Measurements from ENCODE around the gene ARIH2.

Gene ARIH2

GRCh38 chr3:48974076-48974864 lies 55.6 kb downstream of the ARIH2 start:
- no peak for DNase-seq

GRCh38 chr3:48979451-48979850 lies 60.8 kb downstream of the ARIH2 start:
- no peak for DNase-seq

DNA sequence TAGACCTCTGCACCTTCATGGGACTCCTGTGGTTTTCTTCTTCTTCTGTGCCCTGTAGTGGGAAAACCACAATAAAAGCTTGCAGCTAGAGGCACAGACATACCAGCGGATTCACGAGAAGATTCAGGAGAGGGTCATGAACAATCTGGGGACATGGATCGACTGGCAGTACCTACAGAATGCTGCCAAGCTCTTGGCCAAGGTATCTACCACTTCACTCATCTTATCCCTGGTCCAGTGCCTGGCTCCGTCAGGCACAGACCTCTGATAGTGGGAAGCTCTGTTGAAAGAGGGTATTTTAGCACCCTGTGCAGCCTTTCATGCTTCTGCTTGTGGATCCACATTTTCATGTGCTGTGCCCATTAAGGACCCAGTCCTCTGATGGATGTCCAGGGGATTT lies 61.7 kb downstream of the ARIH2 start:
- no peak for DNase-seq

DNA sequence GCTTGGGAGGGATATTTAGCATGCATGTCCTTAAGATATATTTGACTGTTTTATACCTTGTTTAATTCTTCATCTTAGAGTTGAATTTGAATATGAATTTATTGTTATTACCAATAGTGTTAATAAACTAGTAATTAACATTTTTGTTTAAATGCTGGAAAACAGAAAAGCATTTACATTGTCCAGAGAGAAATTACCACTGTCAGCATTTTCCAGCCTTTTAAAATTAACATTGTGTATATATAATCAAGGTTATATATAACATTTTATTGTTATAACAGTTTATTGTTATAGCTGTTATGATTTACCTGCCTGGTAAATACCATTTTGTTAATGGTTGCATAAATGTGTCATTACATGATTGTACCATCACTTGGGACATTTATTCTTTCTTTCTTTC lies 63.4 kb downstream of the ARIH2 start:
- no peak for DNase-seq

DNA sequence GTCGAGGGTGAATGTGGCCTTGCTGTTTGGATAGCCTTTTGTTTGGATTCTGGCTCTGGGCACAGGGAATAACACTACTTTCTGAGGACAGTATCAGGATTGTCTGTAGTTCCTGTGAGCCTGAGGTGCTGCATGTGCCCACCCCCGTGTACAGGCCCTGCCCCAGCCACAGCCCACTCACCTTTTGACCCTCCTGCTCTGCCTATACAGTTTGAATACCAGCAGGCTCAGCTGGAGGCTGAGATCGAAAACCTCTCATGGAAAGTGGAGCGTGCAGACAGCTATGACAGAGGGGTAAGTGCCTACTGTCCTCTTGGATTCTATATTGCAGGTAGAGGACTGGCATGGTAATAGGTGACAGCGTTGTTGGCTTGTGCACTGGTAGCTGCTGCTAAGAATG lies 64.0 kb downstream of the ARIH2 start:
- no peak for DNase-seq

DNA sequence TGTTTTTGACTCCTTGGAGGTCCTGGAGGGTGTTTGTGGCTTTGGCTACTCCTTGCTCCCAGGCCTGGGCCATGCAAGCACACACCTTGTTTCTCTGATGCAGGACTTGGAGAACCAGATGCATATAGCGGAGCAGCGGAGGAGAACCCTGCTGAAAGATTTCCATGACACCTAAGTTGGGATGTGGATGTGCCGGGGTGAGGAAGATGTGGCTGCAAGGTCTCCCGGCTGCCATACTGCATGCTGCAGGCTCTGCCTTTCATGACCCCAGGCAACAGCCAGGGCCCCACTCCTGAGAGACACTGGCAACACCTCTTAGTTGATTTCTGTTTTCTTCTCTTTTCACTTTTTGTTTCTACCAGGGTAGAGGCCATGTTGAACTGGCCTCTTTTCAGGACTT lies 64.5 kb downstream of the ARIH2 start:
- DNase-seq: no peak

DNA sequence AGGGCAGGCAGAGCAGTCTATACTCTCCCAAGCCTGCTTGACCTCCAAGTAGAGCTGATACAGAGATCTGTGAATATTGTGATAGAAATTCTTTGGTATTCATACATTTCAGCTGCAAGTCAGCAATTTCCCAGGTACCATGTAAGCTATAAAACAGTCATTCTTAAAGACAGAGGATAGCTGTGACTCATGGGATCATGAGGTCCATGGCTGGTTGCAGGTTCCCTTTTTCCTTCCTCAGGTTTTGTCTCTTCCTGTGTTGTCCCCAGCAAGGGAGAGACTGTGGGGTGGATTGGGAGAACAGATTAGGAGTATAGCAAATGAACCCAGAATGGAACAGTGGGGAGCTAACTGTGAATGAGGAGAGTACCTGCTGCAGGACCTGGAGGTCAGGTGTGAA lies 66.0 kb downstream of the ARIH2 start:
- DNase-seq: peak; percentile 74

DNA sequence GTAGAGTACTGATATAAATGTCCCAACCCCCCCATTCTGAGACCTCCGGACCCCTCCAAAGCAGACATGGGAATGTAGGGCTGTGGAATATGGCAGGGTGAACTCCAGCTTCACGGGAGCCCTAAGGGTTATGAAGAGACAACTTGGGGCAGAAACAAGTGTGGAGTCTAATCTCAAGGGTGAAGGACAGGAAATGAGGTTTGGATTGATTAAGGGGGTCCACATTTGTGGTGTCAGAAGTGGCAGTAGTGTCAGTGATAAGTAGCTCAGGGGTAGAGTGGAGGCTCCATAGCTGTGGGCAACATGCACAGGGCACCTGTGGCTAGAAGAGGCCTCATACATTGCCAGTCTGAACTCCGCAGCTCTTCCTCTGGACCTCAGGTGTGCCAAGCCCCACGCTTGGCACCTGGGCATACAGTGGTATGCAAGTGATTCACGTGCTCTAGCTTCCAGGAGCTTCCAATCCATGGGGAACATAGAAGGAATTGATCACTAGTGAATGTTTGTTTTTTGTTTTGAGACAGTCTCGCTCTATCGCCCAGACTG lies 67.3 kb downstream of the ARIH2 start:
- DNase-seq: no peak

- DNase-seq: no peak
Observed at GRCh38 chr3:48989126-48989795, 70.6 kb downstream of the ARIH2 start.

- DNase-seq: peak; percentile 71
Observed at GRCh38 chr3:48989796-48990635, 71.4 kb downstream of the ARIH2 start, which contains the start of gene P4HTM. P4HTM (plus strand) TSS chr3:48990241; CDS start chr3:48990257, 16 bp downstream.

DNA sequence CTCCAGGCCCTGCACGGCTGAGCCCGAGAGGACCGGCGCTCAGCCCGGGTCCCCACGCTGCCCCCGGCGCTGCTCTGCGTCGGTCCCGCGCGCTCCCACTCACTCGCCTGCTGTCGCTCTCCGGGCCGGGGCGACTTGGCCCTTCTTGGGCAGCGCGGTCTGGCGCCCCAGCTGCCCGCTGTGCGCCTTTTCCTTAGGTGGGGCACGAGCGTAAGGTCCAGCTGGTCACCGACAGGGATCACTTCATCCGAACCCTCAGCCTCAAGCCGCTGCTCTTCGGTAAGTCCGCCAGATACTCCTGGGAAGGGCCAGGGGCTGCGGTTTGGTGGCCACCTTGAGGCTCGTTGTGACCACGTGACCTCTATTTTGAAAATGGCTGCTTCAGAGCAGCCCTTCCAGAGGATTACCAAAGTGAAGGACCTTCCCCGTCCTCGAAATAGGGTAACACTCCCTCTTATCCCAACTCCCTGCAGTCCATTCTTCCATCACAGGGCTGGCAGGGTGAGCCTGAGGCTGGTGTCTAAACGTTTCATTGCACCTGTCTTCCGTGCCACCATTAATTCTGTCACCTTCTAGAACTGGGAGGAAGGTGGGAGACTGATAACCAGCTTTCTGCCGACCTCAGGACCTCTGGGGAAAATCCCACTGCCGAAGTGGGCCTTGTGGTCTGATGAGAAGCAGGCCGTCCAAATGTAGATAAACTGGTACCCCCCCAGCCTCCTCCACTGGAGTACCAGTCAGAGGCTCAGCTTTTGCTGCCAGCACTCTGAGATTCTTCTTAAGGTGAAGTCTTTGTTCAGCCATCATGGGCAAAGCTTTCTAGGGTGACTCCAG lies 72.2 kb downstream of the ARIH2 start:
- DNase-seq: peak; percentile 11

DNA sequence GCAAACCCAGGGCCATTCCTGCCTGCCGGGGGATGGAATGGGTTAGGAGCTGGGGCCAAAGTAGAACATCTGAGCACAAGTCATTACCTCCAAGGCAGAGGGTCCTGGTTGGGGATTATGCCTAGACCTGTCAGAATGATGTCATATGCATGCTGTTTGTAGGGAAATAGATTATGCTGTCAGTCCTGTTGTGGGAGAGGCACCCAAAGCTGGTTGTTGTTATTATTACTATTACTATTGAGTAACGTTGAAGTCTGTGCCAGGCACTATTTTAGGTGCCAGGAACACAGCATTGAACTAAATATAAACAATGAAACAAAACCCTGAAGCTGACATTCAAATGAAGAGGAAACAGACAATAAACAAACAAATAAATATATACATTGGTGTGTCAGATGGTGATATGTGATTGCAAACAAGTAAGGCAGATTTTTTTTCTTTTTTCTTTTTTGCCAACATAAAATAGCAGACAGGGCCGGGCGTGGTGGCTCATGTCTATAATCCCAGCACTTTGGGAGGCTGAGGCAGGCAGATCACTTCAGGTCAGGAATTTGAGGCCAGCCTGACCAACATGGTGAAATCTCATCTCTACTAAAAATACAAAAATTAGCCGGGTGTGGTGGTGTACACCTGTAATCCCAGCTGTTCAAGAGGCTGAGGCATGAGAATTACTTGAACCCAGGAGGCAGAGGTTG lies 73.4 kb downstream of the ARIH2 start:
- no peak for DNase-seq

DNA sequence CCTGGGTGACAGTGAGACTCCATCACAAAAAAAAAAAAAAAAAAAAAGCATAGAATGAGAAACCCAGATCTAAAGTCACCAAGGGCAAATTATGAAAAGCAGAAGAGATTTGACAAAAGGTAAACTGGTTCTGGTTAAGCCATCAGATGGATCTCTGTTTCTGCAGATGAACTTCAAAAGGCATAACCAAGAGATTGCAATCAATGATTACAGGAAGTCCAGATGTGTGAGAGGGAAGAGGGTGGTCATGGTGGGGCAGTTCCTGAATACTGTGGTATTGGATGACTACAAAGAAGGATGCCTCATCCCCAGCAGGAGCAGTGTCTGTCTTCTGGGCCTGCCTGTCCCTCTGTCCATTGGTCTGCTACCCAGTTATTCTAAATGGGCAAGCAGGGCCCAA lies 75.2 kb downstream of the ARIH2 start:
- peak; percentile 16 for DNase-seq

DNA sequence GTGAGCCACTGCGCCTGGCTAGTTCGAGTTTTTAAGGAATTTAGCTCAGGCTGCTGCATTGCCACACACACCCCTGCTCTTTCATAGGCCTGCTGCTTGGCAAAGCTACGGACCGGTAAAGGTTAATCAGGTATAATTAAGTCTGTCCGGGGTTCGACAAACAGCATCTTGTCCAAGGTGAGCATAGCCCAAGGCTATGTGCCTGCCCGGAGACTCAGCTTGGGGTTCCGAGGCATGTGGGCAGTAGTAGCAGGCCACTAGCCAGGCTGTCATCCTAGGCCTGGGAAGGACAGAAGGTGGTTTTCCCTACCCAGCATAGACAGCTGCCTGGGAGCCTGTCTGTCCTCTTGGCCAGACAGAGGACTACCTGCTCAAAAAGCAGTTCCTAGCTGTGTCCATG lies 78.0 kb downstream of the ARIH2 start:
- DNase-seq: no peak

- DNase-seq: no peak
Observed at GRCh38 chr3:48997102-48997635, 78.5 kb downstream of the ARIH2 start.

GRCh38 chr3:48997714-48998637 lies 79.3 kb downstream of the ARIH2 start:
- DNase-seq: no peak

- DNase-seq: no peak
Observed at GRCh38 chr3:48999085-48999858, 80.6 kb downstream of the ARIH2 start.

GRCh38 chr3:49001155-49001554 lies 82.5 kb downstream of the ARIH2 start:
- DNase-seq: no peak

Measured in inflammatory macrophage treated with lipopolysaccharide for 4 hours (primary cell).